Measurements from ENCODE around the gene DR1. TPM values are rescaled to one million over a fixed set of nuclear protein-coding genes. Genes with fewer than 3 reads are reported as not detected.
"Not testable (repeated sequence)": the region's sequence is repeated elsewhere in the genome, so short reads cannot be mapped to it uniquely, and the experiment has no call there.

The DR1 gene
- total RNA-seq, 1 donor from 2014 or later = 37.7 TPM

- Mint-ChIP-seq H3K27ac (peak overlapping the region; percentile 66), H3K4me3 (peak overlapping the region; percentile 44), H3K9me3 (no peaks in the 10 kb centered on the region), H3K4me1 (peaks cover 49% of the 10 kb centered on the region), H3K36me3 (no peaks in the 10 kb centered on the region), H3K27me3 (ENCODE audit: low read depth) (no peaks in the 10 kb centered on the region)
- no peak for TF ChIP-seq CTCF (IDR thresholded peaks at IDR 0.05; ENCODE audit: unreplicated experiment)
- no peak for DNase-seq (ENCODE audit: low spot score in 2 of 2, unreplicated experiment in 2 of 2)
These were observed 3.8 kb downstream of the DR1 start for GRCh38 chr1:93349231-93350135.

- DNase-seq (ENCODE audit: low spot score in 2 of 2, unreplicated experiment in 2 of 2) = no peak
- no peaks in the 10 kb centered on the region for H3K27me3 Mint-ChIP-seq (ENCODE audit: low read depth)
- peaks cover 45% of the 10 kb centered on the region for H3K4me1 Mint-ChIP-seq
- no peak overlapping the region for H3K4me3 Mint-ChIP-seq
- no peaks in the 10 kb centered on the region for H3K9me3 Mint-ChIP-seq
- H3K36me3 Mint-ChIP-seq = no peaks in the 10 kb centered on the region
- no peak for TF ChIP-seq CTCF (IDR thresholded peaks at IDR 0.05; ENCODE audit: unreplicated experiment)
- H3K27ac Mint-ChIP-seq = peak overlapping the region; percentile 8
These were observed 4.6 kb downstream of the DR1 start for GRCh38 chr1:93350322-93350721.

- TF ChIP-seq CTCF (IDR thresholded peaks at IDR 0.05; ENCODE audit: unreplicated experiment) = no peak
- Mint-ChIP-seq H3K4me1 (peaks cover 45% of the 10 kb centered on the region), H3K4me3 (no peak overlapping the region), H3K36me3 (peaks cover 2% of the 10 kb centered on the region), H3K9me3 (no peaks in the 10 kb centered on the region), H3K27ac (no peak overlapping the region), H3K27me3 (ENCODE audit: low read depth) (no peaks in the 10 kb centered on the region)
- DNase-seq (ENCODE audit: low spot score in 2 of 2, unreplicated experiment in 2 of 2) = no peak
These were observed 5.2 kb downstream of the DR1 start for GRCh38 chr1:93350875-93351274.

GRCh38 chr1:93351346-93351745, 5.6 kb downstream of the DR1 start:
- H3K36me3 Mint-ChIP-seq; H3K27ac Mint-ChIP-seq; H3K4me3 Mint-ChIP-seq; H3K9me3 Mint-ChIP-seq; H3K27me3 Mint-ChIP-seq (ENCODE audit: low read depth); DNase-seq (ENCODE audit: low spot score in 2 of 2, unreplicated experiment in 2 of 2): not testable (repeated sequence)
- H3K4me1 Mint-ChIP-seq = peaks cover 45% of the 10 kb centered on the region

- Mint-ChIP-seq H3K36me3 (peaks cover 8% of the 10 kb centered on the region), H3K4me3 (no peak overlapping the region), H3K27me3 (ENCODE audit: low read depth) (no peaks in the 10 kb centered on the region), H3K4me1 (peaks cover 41% of the 10 kb centered on the region), H3K27ac (peak overlapping the region; percentile 67), H3K9me3 (no peaks in the 10 kb centered on the region)
- no peak for TF ChIP-seq CTCF (IDR thresholded peaks at IDR 0.05; ENCODE audit: unreplicated experiment)
- no peak for DNase-seq (ENCODE audit: low spot score in 2 of 2, unreplicated experiment in 2 of 2)
These were observed 6.7 kb downstream of the DR1 start for GRCh38 chr1:93352376-93352775.

GRCh38 chr1:93353286-93353685, 7.6 kb downstream of the DR1 start:
- DNase-seq (ENCODE audit: low spot score in 2 of 2, unreplicated experiment in 2 of 2) = no peak
- H3K9me3 Mint-ChIP-seq = no peaks in the 10 kb centered on the region
- peaks cover 33% of the 10 kb centered on the region for H3K4me1 Mint-ChIP-seq
- H3K27me3 Mint-ChIP-seq (ENCODE audit: low read depth) = no peaks in the 10 kb centered on the region
- H3K4me3 Mint-ChIP-seq = no peak overlapping the region
- H3K36me3 Mint-ChIP-seq = peaks cover 12% of the 10 kb centered on the region
- no peak for TF ChIP-seq CTCF (IDR thresholded peaks at IDR 0.05; ENCODE audit: unreplicated experiment)
- peak overlapping the region; percentile 69 for H3K27ac Mint-ChIP-seq

Measured in mesothelial cell of epicardium (in vitro differentiated cells).